SK-N-SH treated with all-trans-retinoic acid at 6 μM for 48 hours (cell line): Measurements from ENCODE around the gene GRID1.

Experiments
- ATAC-seq: fragments of 200-7000 bp; cut with Tn5 transposase; 3 replicates; pipeline ENCODE4 v1.9.1; 2020; ENCODE audit warnings: mild to moderate bottlenecking, moderate library complexity
- BACH2 ChIP-seq: fragments of 250-450 bp; sonication (Bioruptor Pico); IDR thresholded peaks from 2 replicates; pipeline ENCODE4 v1.9.0; 2021; ENCODE audit warnings: mild to moderate bottlenecking, borderline replicate concordance
- CREB5 ChIP-seq: fragments of 250-450 bp; sonication (Bioruptor Pico); IDR thresholded peaks from 2 replicates; pipeline ENCODE4 v1.5.1; 2020; ENCODE audit warnings: low read depth, mild to moderate bottlenecking, moderate library complexity
- CSDC2 ChIP-seq: fragments of 250-450 bp; sonication (Bioruptor Pico); IDR thresholded peaks from 2 replicates; pipeline ENCODE4 v1.5.0; 2020; ENCODE audit warnings: mild to moderate bottlenecking, moderate library complexity
- CSRNP3 ChIP-seq: fragments of 250-450 bp; sonication (Bioruptor Pico); IDR thresholded peaks from 2 replicates; pipeline ENCODE4 v1.5.1; 2021; ENCODE audit warnings: mild to moderate bottlenecking, moderate library complexity
- GLIS3 ChIP-seq: fragments of 250-450 bp; sonication (Bioruptor Pico); IDR thresholded peaks from 2 replicates; pipeline ENCODE4 v1.5.0; 2020; ENCODE audit warnings: mild to moderate bottlenecking, moderate library complexity
- ISL1 ChIP-seq: fragments of 250-450 bp; sonication (Bioruptor Pico); IDR thresholded peaks from 2 replicates; pipeline ENCODE4 v2.1.2; 2022; ENCODE audit warnings: mild to moderate bottlenecking, moderate library complexity
- PATZ1 ChIP-seq: fragments of 250-450 bp; sonication (Bioruptor Pico); IDR thresholded peaks from 2 replicates; pipeline ENCODE4 v1.8.0; 2020; ENCODE audit warnings: mild to moderate bottlenecking, moderate library complexity, borderline replicate concordance
- PPARA ChIP-seq: fragments of 250-450 bp; sonication (Bioruptor Pico); IDR thresholded peaks from 2 replicates; pipeline ENCODE4 v1.5.0; 2020; ENCODE audit warnings: mild to moderate bottlenecking, borderline replicate concordance
- RARB ChIP-seq: fragments of 250-450 bp; sonication (Bioruptor Pico); IDR thresholded peaks from 2 replicates; pipeline ENCODE4 v1.8.0; 2021; ENCODE audit warnings: mild to moderate bottlenecking, moderate library complexity
- SNAI2 ChIP-seq: fragments of 250-450 bp; sonication (Bioruptor Pico); IDR thresholded peaks from 2 replicates; pipeline ENCODE4 v1.5.0; 2020; ENCODE audit warnings: mild to moderate bottlenecking, moderate library complexity
- TOX ChIP-seq: fragments of 250-450 bp; sonication (Bioruptor Pico); IDR thresholded peaks from 2 replicates; pipeline ENCODE4 v1.8.0; 2021; ENCODE audit warnings: mild to moderate bottlenecking, moderate library complexity, borderline replicate concordance
- TSHZ2 ChIP-seq: fragments of 250-450 bp; sonication (Bioruptor Pico); IDR thresholded peaks from 2 replicates; pipeline ENCODE4 v1.5.0; 2020; ENCODE audit warnings: mild to moderate bottlenecking, moderate library complexity
- ZFP3 ChIP-seq: fragments of 250-450 bp; sonication (Bioruptor Pico); IDR thresholded peaks from 2 replicates; pipeline ENCODE4 v1.5.0; 2020; ENCODE audit warnings: mild to moderate bottlenecking, moderate library complexity
- ZNF565 ChIP-seq: fragments of 450-650 bp; formaldehyde crosslinking; conservative IDR thresholded peaks from 2 replicates; pipeline ENCODE4 v1.5.0; 2020; ENCODE audit warnings: low read depth, mild to moderate bottlenecking, moderate library complexity
- ZNF70 ChIP-seq: fragments of 450-650 bp; formaldehyde crosslinking; IDR thresholded peaks from 2 replicates; pipeline ENCODE4 v1.5.0; 2020; ENCODE audit warnings: mild to moderate bottlenecking, moderate library complexity
- ZNF8 ChIP-seq: fragments of 450-650 bp; formaldehyde crosslinking; IDR thresholded peaks from 2 replicates; pipeline ENCODE4 v1.5.0; 2020; ENCODE audit warnings: mild to moderate bottlenecking, moderate library complexity

GRID1 gene

GRCh38 chr10:86368046-86368445 is 1.5 kb upstream of the GRID1 start (continued):
- TF ChIP-seq ZFP3 (CRISPR knock-in tag) (no peak), PATZ1 (no peak), PPARA (CRISPR knock-in tag) (no peak), CSRNP3 (CRISPR knock-in tag) (no peak)

- ATAC-seq, result peak; percentile 16; the same call in 1 of the 3 replicates
- TF ChIP-seq ZNF70 (no peak), GLIS3 (no peak), ISL1 (no peak), PPARA (CRISPR knock-in tag) (no peak), ZNF565 (no peak), TOX (no peak)
Observed at GRCh38 chr10:86367152-86367951, 757 bp upstream of the GRID1 start.

GRCh38 chr10:86366902-86367151 is 232 bp upstream of the GRID1 start:
- peak; percentile 32; the same call in 2 of the 3 replicates for ATAC-seq

More at GRCh38 chr10:86366902-86367151, 232 bp upstream of the GRID1 start:
- TF ChIP-seq SNAI2 (CRISPR knock-in tag) (no peak), CREB5 (CRISPR knock-in tag) (no peak), PPARA (CRISPR knock-in tag) (no peak), CSDC2 (CRISPR knock-in tag) (no peak), BACH2 (CRISPR knock-in tag) (no peak), ZNF8 (CRISPR knock-in tag) (no peak), TSHZ2 (CRISPR knock-in tag) (no peak), PATZ1 (no peak), RARB (CRISPR knock-in tag) (no peak), CSRNP3 (CRISPR knock-in tag) (no peak)
